ENCODE results near the gene TPBGL.
A peak's percentile ranks its signal among the peaks of the same experiment; 100 is the strongest.

The TPBGL gene

DNA sequence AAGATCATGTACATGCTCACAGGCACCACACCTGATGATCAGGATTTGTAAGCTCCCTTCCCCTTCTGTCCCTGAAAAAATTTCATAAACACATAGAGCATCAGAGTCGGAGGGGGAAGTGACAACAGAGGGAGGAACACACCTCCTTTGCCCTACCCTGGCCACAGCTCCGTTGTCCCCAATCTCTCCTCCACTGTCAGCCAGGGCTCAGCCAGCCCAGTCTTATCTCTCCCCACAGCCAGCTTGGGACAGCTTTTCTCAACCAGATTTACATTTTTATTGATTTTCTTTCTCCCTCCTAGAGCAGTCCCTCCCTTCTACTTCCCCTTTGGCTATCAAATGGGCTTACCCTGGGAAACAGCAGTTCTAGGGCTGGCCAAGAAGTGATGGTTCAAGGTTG, 32.1 kb upstream of the TPBGL start:
- no peak for DNase-seq (ENCODE audit: low read depth in 2 of 2)

DNA sequence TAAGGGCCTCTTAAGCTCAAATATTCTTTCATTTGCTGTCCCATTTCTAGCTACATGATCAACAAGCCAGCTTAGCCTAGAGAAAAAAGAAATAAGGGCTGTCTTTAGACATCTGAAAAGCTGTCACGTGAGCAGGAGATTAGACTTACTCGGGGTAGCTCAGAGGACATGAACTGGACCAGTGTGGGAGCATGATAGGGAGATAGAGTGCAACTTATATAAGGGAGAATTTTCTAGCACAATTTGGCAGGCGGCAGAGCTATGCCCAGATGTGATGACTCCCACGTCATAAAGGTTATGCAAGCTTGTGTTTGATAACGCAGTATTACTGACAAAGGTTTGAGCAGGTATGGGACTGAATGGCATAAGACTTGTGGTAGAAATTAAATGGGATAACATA, 28.2 kb upstream of the TPBGL start:
- DNase-seq (ENCODE audit: low read depth in 2 of 2), result no peak

DNA sequence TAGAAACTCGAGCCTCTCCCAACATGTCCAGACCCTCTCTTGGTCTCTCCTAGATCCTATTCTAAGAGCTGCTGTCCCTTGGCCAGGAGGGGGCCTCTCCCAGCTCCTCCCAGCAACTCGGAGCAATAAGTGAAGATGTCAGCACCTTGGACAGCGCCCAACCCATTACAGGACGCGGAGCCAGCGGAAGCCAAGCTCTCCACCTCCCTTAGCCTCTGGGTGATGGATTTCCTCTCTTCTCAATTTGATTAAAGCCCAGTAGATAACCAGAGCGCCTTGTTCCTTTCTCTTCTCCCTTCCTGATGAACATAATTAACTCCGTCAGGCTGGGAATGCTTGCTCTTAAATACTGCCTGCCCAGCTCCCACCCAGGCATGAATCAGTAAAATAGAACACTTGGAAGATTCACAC, 26.2 kb upstream of the TPBGL start:
- peak; percentile 26 to 55 for DNase-seq (ENCODE audit: low read depth in 2 of 2)

DNA sequence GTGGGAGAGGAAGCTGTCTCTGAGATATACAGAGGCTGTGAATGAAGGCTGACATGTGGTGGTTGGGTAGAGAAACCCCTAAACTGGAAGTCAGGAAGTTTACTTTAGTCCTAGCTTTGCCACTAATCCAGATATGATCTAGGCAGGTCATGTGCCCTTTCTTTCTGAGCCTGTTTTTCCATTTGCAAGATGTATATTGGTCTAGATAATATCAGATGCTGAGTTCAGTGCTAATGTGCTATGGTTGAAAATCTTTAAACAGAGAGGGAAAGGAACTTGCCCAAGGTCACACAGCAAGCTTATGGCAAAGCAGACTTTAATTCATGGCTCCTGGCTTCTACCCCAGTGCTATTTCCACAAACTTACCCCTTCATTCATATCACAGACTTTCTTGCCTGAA, 25.7 kb upstream of the TPBGL start:
- DNase-seq (ENCODE audit: low read depth in 2 of 2), result no peak

DNA sequence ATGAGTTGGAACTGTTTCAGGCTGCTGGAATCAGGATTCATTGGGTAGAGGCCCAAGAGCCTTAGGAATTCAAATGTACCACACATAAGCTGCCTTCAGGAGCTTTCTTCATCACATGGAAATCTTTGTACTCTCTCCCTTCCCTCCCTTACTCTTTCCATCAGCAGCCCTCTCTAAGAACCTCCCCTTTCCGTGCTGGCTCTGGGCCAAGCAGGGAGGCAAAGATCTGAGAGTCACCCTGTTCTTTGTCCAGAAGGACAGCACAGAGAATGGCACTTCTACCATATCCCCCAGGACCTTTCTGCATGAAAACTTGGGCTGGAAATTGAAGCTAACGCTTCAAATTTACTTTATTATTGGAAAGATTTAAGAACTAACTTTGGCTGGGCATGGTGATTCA, 20.7 kb upstream of the TPBGL start:
- DNase-seq (ENCODE audit: low read depth in 2 of 2), result no peak

DNA sequence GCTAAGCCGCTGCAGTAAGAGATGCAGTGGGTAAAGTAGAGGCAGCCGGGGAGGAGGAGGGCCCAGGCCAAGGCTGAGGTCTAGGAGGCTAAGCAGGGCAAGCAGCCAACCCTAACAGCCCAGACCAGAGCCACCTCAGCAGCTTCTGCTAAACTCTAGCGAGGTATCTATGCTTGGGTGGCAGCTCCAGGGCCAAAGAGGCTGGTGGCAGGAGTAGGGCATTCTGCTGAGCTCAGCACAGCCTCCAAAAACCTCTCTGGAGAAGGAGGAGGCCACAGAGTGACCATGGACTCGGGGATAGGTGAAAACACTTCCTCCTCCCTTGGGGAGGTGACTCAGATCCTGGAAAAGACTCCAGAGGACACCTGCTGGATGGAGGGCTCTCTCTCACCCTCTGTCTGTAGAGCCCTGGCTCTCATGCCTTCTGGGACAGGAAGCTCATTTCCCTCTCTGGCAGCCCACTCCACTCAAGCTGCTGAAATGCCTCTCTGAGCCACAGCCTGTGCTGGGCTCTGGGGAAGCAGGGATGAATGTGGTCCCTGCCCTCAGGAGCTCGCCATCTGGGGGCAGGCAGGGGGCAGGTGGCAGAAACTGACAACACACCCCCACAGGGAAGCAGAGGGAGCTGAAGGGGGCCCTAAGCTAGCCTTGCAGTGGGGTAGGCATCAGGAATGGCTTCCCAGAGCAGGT, 16.5 kb upstream of the TPBGL start:
- DNase-seq (ENCODE audit: low read depth in 2 of 2), result no peak

DNA sequence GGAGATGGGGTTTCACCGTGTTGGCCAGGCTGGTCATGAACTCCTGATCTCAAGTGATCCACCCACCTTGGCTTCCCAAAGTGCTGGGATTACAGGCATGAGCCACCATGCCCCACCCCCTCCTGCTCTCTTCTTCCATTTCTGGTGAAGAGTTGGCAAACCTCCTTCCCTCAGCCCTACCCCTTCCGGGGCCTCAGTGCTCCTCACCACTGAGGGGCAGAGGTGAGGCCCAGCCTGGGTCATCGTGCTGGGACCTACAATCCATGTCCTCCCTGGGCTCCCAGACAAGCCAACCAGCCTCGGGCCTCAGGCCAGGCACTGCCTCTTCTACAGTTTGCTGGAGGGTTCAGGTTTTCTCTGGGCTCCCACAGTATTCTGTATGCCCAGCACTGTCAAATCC, 14.8 kb upstream of the TPBGL start:
- DNase-seq (ENCODE audit: low read depth in 2 of 2), result no peak

DNA sequence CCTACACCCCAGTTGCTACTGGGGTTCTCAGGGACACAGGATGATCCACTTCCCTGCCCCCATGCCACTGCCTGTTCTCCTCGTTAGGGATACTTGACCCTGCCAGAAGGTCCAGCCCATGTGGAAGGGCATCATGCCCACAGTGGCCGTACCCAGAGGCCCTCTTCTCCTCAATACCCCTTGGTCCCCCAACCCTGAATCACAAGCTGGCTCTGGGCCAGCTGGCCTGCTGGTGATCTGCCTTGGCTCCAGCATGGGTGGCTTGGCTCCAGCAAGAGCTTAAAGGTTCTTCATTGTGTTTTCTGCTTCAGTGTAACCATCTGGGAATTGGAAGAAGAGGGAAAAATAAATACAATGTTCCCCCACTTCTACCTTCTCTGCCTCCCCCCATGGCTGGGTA, 11.1 kb upstream of the TPBGL start:
- DNase-seq (ENCODE audit: low read depth in 2 of 2), result no peak

DNA sequence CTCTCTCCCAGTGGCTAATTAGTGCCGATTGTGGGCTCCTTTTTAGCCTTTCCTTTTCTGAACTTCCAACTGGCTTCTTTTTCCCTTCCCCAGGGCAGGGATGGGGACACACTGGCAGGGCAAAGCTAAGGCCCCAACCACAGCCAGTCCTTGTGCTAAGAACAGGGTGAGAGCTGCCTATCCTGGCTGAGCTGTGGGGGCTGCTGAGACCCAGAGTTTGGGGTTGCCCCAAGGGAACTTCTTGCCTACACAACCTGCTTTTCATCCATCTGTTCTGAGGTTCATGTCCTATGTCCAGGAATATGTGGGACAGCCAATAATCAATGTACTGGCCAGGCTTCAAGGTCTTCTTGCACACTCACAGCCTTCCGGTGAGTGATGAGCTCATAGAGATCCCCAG, 10.0 kb upstream of the TPBGL start:
- DNase-seq (ENCODE audit: low read depth in 2 of 2), result no peak

DNA sequence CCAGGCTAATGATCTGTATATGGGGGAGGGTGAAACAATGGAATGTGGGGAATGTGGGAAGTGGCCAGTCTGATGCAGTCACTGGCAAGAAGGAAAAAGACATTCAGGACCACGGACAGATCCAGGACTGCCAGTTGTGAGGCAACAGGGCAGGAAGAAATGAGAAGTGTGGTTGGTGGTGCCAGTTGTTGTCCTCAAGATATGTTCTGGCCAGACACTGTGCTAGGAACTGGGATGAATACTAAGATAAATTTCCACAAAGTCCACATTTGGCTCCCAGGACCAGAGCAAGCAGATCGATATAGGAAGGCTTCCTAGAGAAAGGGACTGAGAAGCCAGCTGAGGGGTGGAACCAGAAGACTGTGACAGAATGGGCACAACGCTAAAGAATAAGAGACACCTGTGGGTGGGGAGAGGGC, 6.8 kb upstream of the TPBGL start:
- no peak for DNase-seq (ENCODE audit: low read depth in 2 of 2)

DNA sequence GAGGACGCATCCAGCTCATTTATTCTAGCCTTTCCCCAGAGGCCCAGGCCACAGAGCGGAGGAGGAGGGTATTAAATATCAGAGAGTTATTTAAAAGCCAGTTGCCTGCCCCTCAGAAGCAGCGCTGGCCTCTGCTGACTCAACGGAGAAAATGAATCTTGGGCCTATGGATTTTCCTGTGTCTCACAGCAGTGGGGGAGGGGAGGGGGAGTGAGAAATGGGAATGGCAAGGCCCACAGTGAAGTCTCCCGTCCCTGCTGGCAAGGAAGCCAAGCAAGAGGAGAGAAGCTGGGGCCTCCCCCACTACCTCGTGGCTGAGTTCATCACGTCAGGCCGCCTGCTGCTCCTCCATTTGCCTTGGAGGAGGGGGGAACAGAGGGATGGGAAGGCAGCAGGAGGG, 4.5 kb upstream of the TPBGL start:
- no peak for DNase-seq (ENCODE audit: low read depth in 2 of 2)

DNA sequence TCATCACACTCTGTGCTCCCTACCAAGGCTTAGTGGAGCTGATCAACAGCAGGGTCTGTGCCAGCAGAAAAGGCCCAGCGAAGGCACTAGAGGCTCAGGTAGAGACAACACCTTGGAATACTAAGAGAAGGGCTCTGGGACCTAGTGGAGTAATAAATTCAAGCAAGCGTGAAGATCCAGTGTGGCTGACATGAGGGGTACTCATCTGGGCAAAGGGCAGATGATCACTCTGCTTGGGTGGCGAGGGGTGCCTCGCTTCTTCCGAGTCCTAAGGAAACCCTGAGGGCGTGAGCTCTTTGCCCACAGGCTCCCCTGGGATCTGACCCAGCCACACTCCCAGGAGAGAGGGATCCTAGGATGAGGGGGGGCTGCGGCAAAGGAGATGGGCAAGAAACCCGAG, 3.5 kb upstream of the TPBGL start:
- no peak for DNase-seq (ENCODE audit: low read depth in 2 of 2)

DNA sequence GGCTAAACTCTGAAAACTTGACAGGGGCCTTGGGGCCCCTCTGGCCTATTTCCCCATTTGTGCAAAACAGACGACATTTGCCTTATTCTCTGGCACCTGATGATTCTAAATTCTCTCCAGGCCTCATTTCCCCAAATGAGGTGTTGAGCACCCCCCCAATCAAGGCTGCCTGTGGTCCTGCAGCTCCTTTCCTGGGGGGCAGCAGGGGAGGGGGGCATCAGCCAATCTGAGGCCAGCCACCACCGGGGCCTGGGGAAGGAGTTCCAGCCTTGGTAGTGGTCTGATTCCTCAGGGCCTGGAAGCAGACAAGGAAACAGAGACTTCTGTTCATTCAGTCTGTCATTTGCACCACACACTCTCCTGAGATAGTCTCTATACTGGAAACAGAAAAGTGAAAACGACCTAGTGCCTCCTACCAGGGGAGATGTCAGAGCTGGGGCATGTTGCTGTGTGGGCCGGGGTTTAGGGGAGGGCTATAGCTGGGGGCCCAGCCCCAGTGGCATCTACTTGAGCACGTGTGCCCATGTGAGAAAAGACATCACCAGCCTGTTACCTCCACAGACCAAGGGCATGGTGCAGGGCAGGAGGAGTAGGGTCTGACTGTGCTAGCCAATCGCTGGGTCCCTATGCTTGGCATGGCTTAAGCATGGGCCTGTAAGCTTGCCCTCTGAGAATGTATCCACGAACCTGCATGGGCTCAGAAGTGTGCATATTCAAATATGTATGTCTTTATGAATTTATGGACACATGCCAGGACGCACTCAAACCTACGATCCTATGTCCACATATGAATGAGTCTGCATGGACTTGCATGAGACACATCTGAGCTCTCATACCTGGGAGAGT, 1.8 kb upstream of the TPBGL start:
- no peak for DNase-seq (ENCODE audit: low read depth in 2 of 2)

DNA sequence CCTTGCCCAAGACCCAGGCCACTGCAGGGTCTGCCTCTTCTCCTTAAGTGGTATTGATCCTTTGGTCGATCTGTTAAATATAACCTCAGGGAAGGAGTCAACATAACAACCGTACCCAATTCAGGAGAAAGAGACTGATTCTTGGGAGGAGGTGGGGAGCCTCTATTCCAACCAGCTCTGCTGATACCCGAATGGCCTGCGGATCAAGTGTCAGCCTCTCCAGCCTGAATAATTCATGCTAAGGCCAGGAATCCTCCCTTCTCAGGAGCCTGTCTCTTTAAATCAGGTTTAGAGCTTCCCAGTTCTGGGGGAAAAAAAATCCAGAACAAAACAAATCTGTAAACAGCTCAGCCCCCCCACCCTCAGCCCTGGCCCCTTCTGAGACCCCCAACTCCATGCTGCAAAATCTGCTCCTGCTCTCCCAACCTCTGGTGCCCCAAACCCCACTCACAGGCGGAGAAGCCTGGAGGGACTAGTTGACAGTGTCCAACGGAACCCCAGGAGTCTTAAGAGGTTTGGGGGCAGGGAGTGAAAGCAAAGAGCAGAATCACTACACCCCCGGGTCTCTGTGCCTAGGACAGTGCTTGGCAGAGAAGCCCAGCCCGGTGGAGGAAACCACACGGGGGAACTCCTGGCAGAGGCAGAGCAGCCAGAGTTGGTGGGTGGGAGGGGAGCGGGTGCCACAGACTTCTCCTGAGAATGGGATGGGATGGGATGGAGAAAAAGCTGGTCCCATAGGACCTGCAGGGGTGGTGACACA, 863 bp upstream of the TPBGL start:
- no peak for DNase-seq (ENCODE audit: low read depth in 2 of 2)

DNA sequence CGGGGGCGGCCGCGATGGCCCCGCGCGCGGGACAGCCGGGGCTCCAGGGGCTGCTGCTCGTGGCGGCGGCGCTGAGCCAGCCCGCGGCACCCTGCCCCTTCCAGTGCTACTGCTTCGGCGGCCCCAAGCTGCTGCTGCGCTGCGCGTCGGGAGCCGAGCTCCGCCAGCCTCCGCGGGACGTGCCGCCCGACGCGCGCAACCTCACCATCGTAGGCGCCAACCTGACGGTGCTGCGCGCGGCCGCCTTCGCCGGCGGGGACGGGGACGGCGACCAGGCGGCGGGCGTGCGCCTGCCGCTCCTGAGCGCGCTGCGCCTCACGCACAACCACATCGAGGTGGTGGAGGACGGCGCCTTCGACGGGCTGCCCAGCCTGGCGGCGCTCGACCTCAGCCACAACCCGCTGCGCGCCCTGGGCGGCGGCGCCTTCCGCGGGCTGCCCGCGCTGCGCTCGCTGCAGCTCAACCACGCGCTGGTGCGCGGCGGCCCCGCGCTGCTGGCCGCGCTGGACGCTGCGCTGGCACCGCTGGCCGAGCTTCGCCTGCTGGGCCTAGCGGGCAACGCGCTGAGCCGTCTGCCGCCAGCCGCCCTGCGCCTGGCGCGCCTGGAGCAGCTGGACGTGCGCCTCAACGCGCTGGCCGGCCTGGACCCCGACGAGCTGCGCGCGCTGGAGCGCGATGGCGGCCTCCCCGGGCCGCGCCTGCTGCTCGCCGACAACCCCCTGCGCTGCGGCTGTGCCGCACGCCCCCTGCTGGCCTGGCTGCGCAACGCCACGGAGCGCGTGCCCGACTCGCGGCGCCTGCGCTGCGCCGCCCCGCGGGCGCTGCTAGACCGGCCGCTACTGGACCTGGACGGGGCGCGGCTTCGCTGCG, 697 bp downstream of the TPBGL start:
- DNase-seq (ENCODE audit: low read depth in 2 of 2), result peak; percentile 61 to 78

DNA sequence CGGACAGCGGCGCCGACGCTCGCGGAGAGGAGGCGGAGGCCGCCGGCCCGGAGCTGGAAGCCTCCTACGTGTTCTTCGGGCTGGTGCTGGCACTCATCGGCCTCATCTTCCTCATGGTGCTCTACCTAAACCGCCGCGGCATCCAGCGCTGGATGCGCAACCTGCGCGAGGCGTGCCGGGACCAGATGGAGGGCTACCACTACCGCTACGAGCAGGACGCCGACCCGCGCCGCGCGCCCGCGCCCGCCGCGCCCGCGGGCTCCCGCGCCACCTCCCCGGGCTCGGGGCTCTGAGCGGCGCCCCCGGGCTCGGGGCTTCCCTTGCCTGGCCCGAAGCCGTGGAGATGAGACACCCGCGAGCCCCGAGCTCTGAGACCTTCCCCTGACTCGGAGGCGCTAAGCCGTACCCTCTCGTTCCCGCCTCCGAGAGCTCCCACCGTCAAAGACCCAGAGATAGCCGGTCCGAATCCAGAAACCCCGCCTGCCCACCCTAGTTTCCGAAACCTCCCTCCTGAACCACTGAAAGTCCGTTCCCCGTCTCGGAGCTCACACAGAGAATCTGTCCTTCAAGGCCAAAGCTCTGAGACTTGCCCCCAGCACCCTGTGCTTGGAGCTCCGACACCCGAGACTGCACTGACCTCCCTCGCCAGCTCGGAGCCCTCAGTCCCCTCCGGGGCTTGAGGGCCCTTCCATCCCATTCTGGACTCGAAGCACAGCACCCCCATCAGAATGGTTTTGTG, 1.5 kb downstream of the TPBGL start:
- DNase-seq (ENCODE audit: low read depth in 2 of 2), result peak in 1 of 2 donors; percentile 17

DNA sequence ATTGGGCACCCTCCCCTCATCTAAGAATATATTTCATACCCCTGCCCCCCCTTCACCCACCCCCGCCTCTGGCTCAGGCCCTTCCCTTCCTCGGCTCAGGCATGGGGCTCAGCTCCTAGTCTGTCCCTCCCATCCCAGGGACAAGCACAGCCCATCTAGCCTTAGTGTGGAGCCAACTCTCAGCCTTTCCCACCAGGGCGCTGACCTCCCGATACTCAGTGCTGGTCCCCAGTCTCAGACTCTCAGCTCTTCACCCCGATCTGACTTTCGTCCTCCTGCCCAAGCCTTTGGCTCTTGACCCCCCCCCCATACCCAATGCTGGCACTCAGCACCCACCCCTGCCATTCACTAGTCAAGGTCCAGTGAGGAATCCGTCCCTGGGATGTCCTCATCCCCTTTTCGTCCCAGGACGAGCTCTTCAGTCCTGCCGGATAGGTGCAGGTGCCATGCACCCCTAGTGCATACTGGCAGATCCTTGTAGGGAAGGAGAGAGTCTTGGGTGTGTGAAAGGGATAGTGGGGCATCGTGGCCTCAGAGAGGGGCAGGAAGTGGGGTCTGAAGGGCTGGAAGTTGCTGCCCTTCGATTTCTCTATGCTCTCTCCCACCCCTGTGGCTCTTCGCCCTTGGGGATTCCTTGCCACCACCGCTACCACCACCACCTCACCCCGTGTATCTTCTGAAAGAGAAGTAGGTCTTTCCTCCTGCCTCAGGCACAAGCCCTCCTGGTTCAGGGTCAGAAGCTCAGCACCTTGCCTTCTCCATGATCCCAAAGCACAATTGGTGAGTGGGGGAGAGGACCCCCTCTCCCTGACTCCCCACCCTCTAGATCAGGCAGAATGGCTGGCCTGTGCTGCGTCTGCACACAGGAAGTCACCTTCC, 2.4 kb downstream of the TPBGL start:
- no peak for DNase-seq (ENCODE audit: low read depth in 2 of 2)

DNA sequence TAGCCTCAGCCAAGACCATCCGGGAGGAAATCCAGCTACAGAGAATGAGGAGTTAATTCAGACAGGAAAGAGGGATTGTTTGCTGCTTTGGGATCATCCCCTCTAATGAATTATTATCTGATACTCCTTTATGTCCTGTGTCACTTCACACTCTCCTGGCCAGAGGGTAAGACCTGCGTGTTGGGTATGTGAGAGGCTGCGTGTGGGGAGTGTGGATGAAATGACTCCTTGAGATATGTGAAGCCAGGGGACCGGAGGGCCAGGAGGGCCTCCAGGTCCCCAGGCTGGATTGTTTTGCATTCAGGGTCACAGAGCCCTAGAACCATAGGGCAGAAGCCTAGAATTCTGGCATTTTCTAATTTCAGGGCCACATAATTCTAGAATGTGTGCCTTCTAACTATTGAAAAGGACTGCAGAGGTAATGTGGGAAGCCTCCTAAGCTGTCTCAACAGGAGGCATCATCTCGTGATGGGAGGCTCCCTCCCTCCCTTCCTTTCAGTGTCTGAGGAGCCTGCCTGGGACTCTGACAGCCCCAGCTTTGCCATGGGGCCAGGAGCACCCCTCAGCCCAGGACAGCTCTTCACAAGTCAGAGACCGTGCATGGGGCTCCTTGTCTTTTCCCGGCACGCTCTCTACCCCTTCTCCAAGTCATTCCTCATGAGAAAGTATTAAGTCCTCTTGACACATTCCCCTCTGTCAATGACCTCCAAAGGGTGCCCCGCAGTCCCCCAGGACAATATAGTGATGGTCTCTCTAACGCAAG, 3.7 kb downstream of the TPBGL start:
- DNase-seq (ENCODE audit: low read depth in 2 of 2), result no peak

DNA sequence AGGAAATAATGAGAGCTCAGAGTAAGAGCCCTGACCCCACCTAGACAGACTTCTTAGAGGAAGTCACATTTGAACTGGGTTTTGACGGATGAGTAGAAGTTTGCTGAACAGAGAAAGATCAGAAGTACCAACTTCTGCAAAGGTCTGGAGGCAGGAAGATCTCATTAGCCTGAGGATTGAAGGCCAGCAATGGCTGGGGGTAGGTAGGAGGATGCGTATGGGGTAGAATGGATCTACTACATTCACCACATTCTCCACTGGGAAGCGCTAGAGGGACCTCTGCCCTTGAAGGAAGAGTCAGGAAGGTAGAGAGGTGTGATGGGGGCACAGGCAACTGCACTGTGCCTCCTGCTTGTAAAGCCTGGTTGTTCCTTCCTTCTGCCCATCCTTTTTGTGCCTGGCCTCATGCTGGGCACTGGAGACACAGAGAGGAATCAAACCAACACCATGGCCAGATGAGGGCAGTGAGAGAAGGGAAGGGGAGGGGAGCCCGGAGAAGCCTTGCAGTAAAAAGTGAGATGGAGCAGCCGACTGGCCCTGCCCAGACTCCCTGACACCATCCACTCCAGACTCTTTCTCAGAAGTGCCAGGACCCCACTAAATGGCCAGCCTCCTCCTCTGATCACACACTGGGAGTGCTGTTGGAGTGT, 4.9 kb downstream of the TPBGL start:
- DNase-seq (ENCODE audit: low read depth in 2 of 2), result no peak
